Vagina (tissue), 2 donors: ENCODE data around the gene SEPTIN1.

Source experiments
- POLR2A ChIP-seq, 2 donors: fragments of 450-650 bp; IDR thresholded peaks; one replicate each; pipeline ENCODE4 v1.6.1; 2017; ENCODE audit warnings: antibody characterized with exemption in 2 of 2, mild to moderate bottlenecking in 2 of 2, moderate library complexity in 2 of 2
- POLR2AphosphoS5 ChIP-seq, 2 donors: sonication (generic); formaldehyde crosslinking; IDR thresholded peaks; one replicate each; pipeline ENCODE4 v1.9.0; 2017; ENCODE audit warnings: antibody characterized with exemption in 2 of 2, mild to moderate bottlenecking in 2 of 2, low read depth in 1 of 2; ENCODE audit not compliant: insufficient read depth in 1 of 2
- TF ChIP-seq, protein P1 (sequence below), 3 experiments: fragments of 450-650 bp in 2 of 3; fragments of 200-600 bp in 1 of 3; sonication (generic) in 1 of 3; IDR thresholded peaks; one replicate each; pipeline ENCODE4 v1.5.1; 2017 to 2019; ENCODE audit warnings: antibody characterized with exemption in 3 of 3, mild to moderate bottlenecking in 2 of 3, moderate library complexity in 2 of 3

- TF ChIP-seq, protein P1, sequence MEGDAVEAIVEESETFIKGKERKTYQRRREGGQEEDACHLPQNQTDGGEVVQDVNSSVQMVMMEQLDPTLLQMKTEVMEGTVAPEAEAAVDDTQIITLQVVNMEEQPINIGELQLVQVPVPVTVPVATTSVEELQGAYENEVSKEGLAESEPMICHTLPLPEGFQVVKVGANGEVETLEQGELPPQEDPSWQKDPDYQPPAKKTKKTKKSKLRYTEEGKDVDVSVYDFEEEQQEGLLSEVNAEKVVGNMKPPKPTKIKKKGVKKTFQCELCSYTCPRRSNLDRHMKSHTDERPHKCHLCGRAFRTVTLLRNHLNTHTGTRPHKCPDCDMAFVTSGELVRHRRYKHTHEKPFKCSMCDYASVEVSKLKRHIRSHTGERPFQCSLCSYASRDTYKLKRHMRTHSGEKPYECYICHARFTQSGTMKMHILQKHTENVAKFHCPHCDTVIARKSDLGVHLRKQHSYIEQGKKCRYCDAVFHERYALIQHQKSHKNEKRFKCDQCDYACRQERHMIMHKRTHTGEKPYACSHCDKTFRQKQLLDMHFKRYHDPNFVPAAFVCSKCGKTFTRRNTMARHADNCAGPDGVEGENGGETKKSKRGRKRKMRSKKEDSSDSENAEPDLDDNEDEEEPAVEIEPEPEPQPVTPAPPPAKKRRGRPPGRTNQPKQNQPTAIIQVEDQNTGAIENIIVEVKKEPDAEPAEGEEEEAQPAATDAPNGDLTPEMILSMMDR (IDR thresholded peaks at IDR 0.05) = no peak
- no peak for TF ChIP-seq POLR2A (IDR thresholded peaks at IDR 0.05)
- TF ChIP-seq POLR2AphosphoS5 (IDR thresholded peaks at IDR 0.05; ENCODE audit: insufficient read depth in 1 of 2, low read depth in 1 of 2) = no peak
Observed at GRCh38 chr16:30369091-30369937, 13.0 kb downstream of the SEPTIN1 start.
